ENCODE measurements around the gene CYP4F12.

- TF ChIP-seq SAP30 (IDR thresholded peaks at IDR 0.05; ENCODE audit: insufficient read depth, insufficient replicate concordance, low read length): no peak
- no peak for TF ChIP-seq PHF8 (conservative IDR thresholded peaks at IDR 0.05; ENCODE audit: low read depth, low read length)
- TF ChIP-seq SUZ12 (IDR thresholded peaks at IDR 0.05; ENCODE audit: low read length): no peak
Measured at GRCh38 chr19:15737722-15738121, 64.8 kb downstream of the CYP4F12 start, which contains the start of gene OR10H3.
